Mucosa of descending colon (tissue), 3 donors: ENCODE measurements around the gene OLIG1. TPM values are rescaled to one million over a fixed set of nuclear protein-coding genes. Genes with fewer than 3 reads are reported as not detected.

Source experiments
- ATAC-seq: fragments of 200-7000 bp; cut with Tn5 transposase; one replicate; pipeline ENCODE4 v1.9.1; 2020; ENCODE audit warnings: mild to moderate bottlenecking, moderate library complexity
- DNase-seq, 3 donors: peaks; one replicate each; pipeline ENCODE4 v3.0.0-alpha.2; 2020
- H3K36me3 ChIP-seq: fragments of 200-600 bp; one replicate; pipeline ENCODE4 v1.8.0; 2021; ENCODE audit warnings: low read depth, mild to moderate bottlenecking
- H3K4me1 ChIP-seq: fragments of 200-600 bp; one replicate; pipeline ENCODE4 v1.8.0; 2021; ENCODE audit warnings: low read depth, mild to moderate bottlenecking
- H3K4me3 ChIP-seq: fragments of 200-600 bp; one replicate; pipeline ENCODE4 v1.8.0; 2021; ENCODE audit warnings: mild to moderate bottlenecking
- H3K9me3 ChIP-seq: fragments of 200-600 bp; one replicate; pipeline ENCODE4 v1.8.0; 2021; ENCODE audit warnings: mild to moderate bottlenecking
- intact Hi-C, 2 donors: fragments of 100-400 bp; cut with DNase I in 1 of 2; cut with micrococcal nuclease in 1 of 2; formaldehyde crosslinking; loops; one replicate each; pipeline versions ENCODE4 v1.11.0 to v1.11.1; 2022; cut with DNase I, micrococcal nuclease
- total RNA-seq, 3 donors: library from RNA; stranded (reverse); fragmentation: NEBNext Ultra II Directional in 2 of 3; extraction: Animal tissue kit (Norgen Biotek cat#: 25700) in 2 of 3; gene quantifications; one replicate each; pipeline versions ENCODE4 v1.2.1 to v1.2.4, GENCODE V29; 2021 to 2023
- TF ChIP-seq, protein P1 (sequence below): fragments of 200-600 bp; IDR thresholded peaks from one replicate; pipeline ENCODE4 v1.8.0; 2022; ENCODE audit warnings: antibody characterized with exemption, mild to moderate bottlenecking
- donor health status: DM: no; HTN: no; CAD: no; lungs with moderate emphysema.
- donor health status: DM: no; HTN: no; CAD: no.
- donor health status: DM: no; HTN: yes; CAD: no.

OLIG1 gene
- total RNA-seq, 3 donors from 2014 or later: not detected

GRCh38 chr21:33096426-33096825 is 26.5 kb downstream of the OLIG1 start:
- ATAC-seq (no peak), DNase-seq (no peak)
- H3K4me1 ChIP-seq: no peaks in the 10 kb centered on the region
- intact Hi-C loops: no loop called here
- no peaks in the 10 kb centered on the region for H3K36me3 ChIP-seq
- no peak overlapping the region for H3K4me3 ChIP-seq
- TF ChIP-seq, protein P1, sequence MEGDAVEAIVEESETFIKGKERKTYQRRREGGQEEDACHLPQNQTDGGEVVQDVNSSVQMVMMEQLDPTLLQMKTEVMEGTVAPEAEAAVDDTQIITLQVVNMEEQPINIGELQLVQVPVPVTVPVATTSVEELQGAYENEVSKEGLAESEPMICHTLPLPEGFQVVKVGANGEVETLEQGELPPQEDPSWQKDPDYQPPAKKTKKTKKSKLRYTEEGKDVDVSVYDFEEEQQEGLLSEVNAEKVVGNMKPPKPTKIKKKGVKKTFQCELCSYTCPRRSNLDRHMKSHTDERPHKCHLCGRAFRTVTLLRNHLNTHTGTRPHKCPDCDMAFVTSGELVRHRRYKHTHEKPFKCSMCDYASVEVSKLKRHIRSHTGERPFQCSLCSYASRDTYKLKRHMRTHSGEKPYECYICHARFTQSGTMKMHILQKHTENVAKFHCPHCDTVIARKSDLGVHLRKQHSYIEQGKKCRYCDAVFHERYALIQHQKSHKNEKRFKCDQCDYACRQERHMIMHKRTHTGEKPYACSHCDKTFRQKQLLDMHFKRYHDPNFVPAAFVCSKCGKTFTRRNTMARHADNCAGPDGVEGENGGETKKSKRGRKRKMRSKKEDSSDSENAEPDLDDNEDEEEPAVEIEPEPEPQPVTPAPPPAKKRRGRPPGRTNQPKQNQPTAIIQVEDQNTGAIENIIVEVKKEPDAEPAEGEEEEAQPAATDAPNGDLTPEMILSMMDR: no peak
- no peaks in the 10 kb centered on the region for H3K9me3 ChIP-seq

DNA sequence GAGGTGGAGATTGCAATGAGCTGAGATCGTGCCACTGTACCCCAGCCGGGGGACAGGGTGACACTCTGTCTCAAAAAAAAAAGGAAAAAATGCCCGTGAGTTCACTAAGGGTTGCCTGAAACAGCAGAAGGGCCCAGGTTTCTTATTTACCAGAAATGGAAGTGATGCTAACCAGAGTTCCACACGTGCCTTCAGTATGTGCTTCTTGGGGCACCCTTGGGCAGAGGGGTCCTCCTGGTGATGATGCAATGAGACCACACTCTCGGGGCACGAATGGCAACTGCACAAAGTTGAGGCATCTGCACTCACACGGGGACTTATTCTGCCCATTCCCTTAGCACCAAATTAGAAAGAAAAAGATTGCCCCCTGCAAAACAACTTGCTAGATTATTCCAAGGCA is 29.2 kb downstream of the OLIG1 start:
- DNase-seq (no peak), ATAC-seq (no peak)
- intact Hi-C loops: no loop called here
- no peaks in the 10 kb centered on the region for H3K4me1 ChIP-seq
- H3K9me3 ChIP-seq: no peaks in the 10 kb centered on the region
- no peaks in the 10 kb centered on the region for H3K36me3 ChIP-seq
- TF ChIP-seq, protein P1: no peak
- no peak overlapping the region for H3K4me3 ChIP-seq

GRCh38 chr21:33101300-33101911 is 31.5 kb downstream of the OLIG1 start:
- Histone ChIP-seq H3K36me3 (no peaks in the 10 kb centered on the region), H3K4me3 (no peak overlapping the region), H3K4me1 (no peaks in the 10 kb centered on the region), H3K9me3 (no peaks in the 10 kb centered on the region)
- DNase-seq: no peak
- no peak for ATAC-seq
- intact Hi-C loops: no loop called here
- TF ChIP-seq, protein P1: no peak

DNA sequence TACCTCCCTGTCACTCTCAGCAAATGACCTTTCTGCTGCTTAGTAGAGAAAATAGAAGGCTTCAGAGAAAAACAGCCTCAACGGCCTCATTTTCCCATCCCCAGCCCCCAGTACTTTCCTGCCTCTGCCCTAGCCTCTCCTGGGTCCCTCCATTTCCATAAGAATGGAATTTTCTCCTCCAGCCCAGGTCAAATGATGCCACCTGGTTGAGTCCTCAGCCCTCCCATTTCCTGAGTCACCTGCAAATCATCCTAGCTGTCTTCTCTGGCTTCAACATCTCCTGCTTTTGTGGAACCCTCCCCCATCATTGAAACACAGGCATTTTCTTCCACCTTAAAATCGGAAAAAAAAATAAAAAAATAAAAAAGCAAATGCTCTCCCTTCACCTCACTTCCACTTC is 35.1 kb downstream of the OLIG1 start:
- peaks cover 6% of the 10 kb centered on the region for H3K4me1 ChIP-seq
- no peak for DNase-seq
- H3K4me3 ChIP-seq: no peak overlapping the region
- H3K36me3 ChIP-seq: no peaks in the 10 kb centered on the region
- ATAC-seq: no peak
- TF ChIP-seq, protein P1: no peak
- intact Hi-C loops: no loop called here
- H3K9me3 ChIP-seq: no peaks in the 10 kb centered on the region

DNA sequence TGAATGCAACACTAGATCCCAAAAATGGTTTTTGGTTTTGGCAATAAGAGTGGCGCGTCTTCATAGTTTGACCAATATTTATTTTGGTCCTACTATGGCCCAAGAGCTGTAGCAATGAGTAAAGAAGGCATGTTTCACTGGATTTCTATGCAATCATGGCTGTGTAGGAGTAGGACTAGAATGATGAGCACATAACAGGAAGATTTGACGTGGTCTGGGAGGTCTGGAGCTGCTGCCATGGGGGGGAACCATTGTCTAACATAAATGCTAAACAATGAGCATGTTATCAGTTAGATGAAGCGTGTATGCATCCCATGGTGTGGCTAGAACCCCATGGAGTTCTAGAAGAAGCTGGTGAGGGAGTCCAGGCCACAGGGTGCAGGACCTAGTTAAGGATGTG is 38.3 kb downstream of the OLIG1 start:
- Histone ChIP-seq H3K9me3 (no peaks in the 10 kb centered on the region), H3K4me1 (peaks cover 6% of the 10 kb centered on the region), H3K4me3 (no peak overlapping the region), H3K36me3 (no peaks in the 10 kb centered on the region)
- DNase-seq (no peak), ATAC-seq (no peak)
- intact Hi-C loops: no loop called here
- TF ChIP-seq, protein P1: no peak
